Fibroblast of the aortic adventitia (primary cell): ENCODE results near the gene DCP1B. TPM values are rescaled to one million over a fixed set of nuclear protein-coding genes. Genes with fewer than 3 reads are reported as not detected.

ENCODE experiments used
- DNase-seq: peaks from one replicate; pipeline ENCODE4 v3.0.0-alpha.2; 2010; ENCODE audit warnings: low read depth
- H3K4me3 ChIP-seq: 2 replicates; pipeline ENCODE4 v1.5.1; 2011; ENCODE audit warnings: low read depth, mild to moderate bottlenecking, control low read depth, low read length, moderate library complexity
- CTCF ChIP-seq: IDR thresholded peaks from 2 replicates; pipeline ENCODE4 v1.5.1; 2011; ENCODE audit warnings: mild to moderate bottlenecking, low read length, control low read depth, inconsistent platforms; ENCODE audit not compliant: insufficient read depth
- total RNA-seq: library from RNA; depleted of rRNA; stranded (reverse); fragments of >200 nt; gene quantifications from 2 replicates; pipeline ENCODE4 v1.2.3, GENCODE V29; 2012; ENCODE audit warnings: low replicate concordance

DCP1B gene
- total RNA-seq, 1 donor: 23.5 TPM

GRCh38 chr12:1922075-1922709, 82.1 kb downstream of the DCP1B start:
- no peak for DNase-seq
- no peak overlapping the region for H3K4me3 ChIP-seq
- TF ChIP-seq CTCF: no peak

- DNase-seq: no peak
- no peak overlapping the region for H3K4me3 ChIP-seq
- no peak for TF ChIP-seq CTCF
These were observed 83.3 kb downstream of the DCP1B start for GRCh38 chr12:1920971-1921370.

- DNase-seq: no peak
- TF ChIP-seq CTCF: no peak
- no peak overlapping the region for H3K4me3 ChIP-seq
These were observed 83.8 kb downstream of the DCP1B start for GRCh38 chr12:1920436-1920835.

GRCh38 chr12:1919763-1920162, 84.5 kb downstream of the DCP1B start:
- H3K4me3 ChIP-seq: no peak overlapping the region
- TF ChIP-seq CTCF: no peak
- no peak for DNase-seq

GRCh38 chr12:1919284-1919683, 85.0 kb downstream of the DCP1B start:
- TF ChIP-seq CTCF: no peak
- no peak for DNase-seq
- H3K4me3 ChIP-seq: no peak overlapping the region

- H3K4me3 ChIP-seq: no peak overlapping the region
- DNase-seq: no peak
- no peak for TF ChIP-seq CTCF
These were observed 85.4 kb downstream of the DCP1B start for GRCh38 chr12:1918884-1919236.

GRCh38 chr12:1918081-1918883, 86.0 kb downstream of the DCP1B start, which contains the start of gene CACNA2D4:
TSS of gene CACNA2D4 (minus strand) at chr12:1918652. CDS start at chr12:1918473, 179 bp downstream.
- DNase-seq: no peak
- no peak within 1 kb of the TSS for H3K4me3 ChIP-seq
- TF ChIP-seq CTCF: no peak
